Tibial artery (tissue), 4 donors: ENCODE measurements around the gene TTC28.
"Not testable (repeated sequence)": the region's sequence is repeated elsewhere in the genome, so short reads cannot be mapped to it uniquely, and the experiment has no call there.

ENCODE experiments used
- DNase-seq, 2 donors: peaks; one replicate each; pipeline ENCODE4 v3.0.0-alpha.2; 2019
- H3K27ac ChIP-seq, 2 donors: fragments of 200-600 bp; sonication (generic) in 1 of 2; 1 replicate in 1 of 2; 2 replicates in 1 of 2; pipeline ENCODE4 v1.5.1; 2018 to 2019; ENCODE audit warnings: mild to moderate bottlenecking in 1 of 2
- H3K27me3 ChIP-seq, 2 donors: fragments of 200-600 bp; sonication (generic) in 1 of 2; one replicate each; pipeline versions ENCODE4 v1.5.1 to v1.6.0; 2016 to 2019
- H3K36me3 ChIP-seq, 3 donors: fragments of 200-600 bp; sonication (generic) in 2 of 3; one replicate each; pipeline ENCODE4 v1.5.1; 2016 to 2019; ENCODE audit warnings: mild to moderate bottlenecking in 2 of 3
- H3K4me1 ChIP-seq, 4 donors: fragments of 200-600 bp; sonication (generic) in 2 of 4; 1 replicate in 3 of 4; 2 replicates in 1 of 4; pipeline ENCODE4 v1.5.1; 2016 to 2019
- H3K4me3 ChIP-seq, 2 donors: fragments of 200-600 bp; sonication (generic) in 1 of 2; 1 replicate in 1 of 2; 2 replicates in 1 of 2; pipeline ENCODE4 v1.5.1; 2018 to 2019; ENCODE audit warnings: mild to moderate bottlenecking in 2 of 2
- H3K9me3 ChIP-seq, 3 donors: fragments of 200-600 bp; sonication (generic) in 1 of 3; one replicate each; pipeline ENCODE4 v1.5.1; 2016 to 2019
- intact Hi-C: fragments of 100-400 bp; cut with DNase I; formaldehyde crosslinking; loops from one replicate; pipeline ENCODE4 v1.15.0; 2023; ENCODE audit warnings: low total_unique reads
- TF ChIP-seq, protein P1 (sequence below), 2 experiments: fragments of 200-600 bp in 1 of 2; fragments of 450-650 bp in 1 of 2; IDR thresholded peaks; one replicate each; pipeline ENCODE4 v1.5.1; 2017 to 2019; ENCODE audit warnings: antibody characterized with exemption in 2 of 2, mild to moderate bottlenecking in 1 of 2, moderate library complexity in 1 of 2

The TTC28 gene

DNA sequence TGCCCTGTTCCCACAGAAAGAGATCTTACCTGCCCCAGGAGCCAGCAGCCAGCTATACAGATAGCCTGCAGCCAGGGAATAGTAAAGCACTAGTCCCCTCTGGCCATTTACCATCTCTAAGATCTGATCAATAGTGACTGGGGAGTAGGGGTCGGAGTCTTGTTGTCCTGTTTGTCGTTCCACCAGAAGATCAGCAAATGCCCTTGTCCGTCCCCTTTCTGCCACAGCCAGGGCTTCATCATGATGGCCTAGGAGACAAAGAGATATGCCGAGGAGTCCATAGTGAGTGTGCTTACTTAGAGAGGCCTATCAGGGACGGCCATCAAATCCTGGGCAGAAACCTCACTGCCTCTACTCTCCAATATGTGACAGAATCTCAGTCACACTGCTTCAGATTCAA is 583.5 kb downstream of the TTC28 start:
- Histone ChIP-seq H3K27me3 (no peaks in the 10 kb centered on the region), H3K36me3 (peaks cover 15 to 75% (median 60%) of the 10 kb centered on the region in 3 donors), H3K4me3 (no peak overlapping the region), H3K27ac (no peak overlapping the region), H3K4me1 (no peaks in the 10 kb centered on the region), H3K9me3 (no peaks in the 10 kb centered on the region)
- intact Hi-C loops = no loop called here
- DNase-seq = no peak
- TF ChIP-seq, protein P1, sequence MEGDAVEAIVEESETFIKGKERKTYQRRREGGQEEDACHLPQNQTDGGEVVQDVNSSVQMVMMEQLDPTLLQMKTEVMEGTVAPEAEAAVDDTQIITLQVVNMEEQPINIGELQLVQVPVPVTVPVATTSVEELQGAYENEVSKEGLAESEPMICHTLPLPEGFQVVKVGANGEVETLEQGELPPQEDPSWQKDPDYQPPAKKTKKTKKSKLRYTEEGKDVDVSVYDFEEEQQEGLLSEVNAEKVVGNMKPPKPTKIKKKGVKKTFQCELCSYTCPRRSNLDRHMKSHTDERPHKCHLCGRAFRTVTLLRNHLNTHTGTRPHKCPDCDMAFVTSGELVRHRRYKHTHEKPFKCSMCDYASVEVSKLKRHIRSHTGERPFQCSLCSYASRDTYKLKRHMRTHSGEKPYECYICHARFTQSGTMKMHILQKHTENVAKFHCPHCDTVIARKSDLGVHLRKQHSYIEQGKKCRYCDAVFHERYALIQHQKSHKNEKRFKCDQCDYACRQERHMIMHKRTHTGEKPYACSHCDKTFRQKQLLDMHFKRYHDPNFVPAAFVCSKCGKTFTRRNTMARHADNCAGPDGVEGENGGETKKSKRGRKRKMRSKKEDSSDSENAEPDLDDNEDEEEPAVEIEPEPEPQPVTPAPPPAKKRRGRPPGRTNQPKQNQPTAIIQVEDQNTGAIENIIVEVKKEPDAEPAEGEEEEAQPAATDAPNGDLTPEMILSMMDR (IDR thresholded peaks at IDR 0.05) = no peak

DNA sequence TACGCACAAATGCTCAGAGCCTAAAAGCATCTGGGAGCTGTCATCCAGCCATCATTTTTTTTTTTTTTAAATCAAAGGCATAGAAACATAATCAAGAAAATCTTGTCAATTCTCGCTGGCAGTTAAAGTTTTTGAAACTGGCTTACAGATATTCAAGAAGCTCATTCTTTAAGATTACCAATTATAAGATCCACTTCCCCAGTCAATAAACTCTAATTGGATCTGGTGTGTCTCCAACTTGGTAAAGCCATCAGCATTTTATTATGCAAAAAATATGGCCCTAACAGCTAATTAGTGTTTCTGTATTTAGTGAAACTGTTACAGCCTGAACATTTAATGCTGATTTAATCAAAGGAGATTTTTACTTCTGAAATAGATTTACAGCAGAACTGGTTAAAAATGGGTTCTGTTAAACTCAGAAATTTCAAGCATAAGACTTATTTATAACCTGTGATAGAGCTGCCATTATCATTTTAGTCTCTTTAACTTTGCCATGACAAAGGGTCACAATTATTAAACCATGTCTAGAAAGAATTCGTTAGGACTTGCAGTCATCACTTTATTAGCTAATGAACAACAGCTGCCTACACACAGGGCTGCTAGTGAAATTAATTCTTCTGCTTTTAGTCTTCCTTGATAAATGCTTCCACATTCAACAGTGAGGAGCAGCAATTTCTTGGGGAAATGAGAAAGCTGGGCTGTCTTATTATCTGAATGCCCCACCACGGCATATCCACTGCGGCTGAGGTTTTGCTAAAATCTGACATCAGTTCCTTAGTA is 584.1 kb downstream of the TTC28 start:
- Histone ChIP-seq H3K27ac (no peak overlapping the region), H3K4me1 (no peaks in the 10 kb centered on the region), H3K36me3 (peaks cover 15 to 80% (median 56%) of the 10 kb centered on the region in 3 donors), H3K9me3 (no peaks in the 10 kb centered on the region), H3K27me3 (no peaks in the 10 kb centered on the region), H3K4me3 (no peak overlapping the region)
- DNase-seq = no peak
- TF ChIP-seq, protein P1 (IDR thresholded peaks at IDR 0.05) = no peak
- intact Hi-C loops = no loop called here

DNA sequence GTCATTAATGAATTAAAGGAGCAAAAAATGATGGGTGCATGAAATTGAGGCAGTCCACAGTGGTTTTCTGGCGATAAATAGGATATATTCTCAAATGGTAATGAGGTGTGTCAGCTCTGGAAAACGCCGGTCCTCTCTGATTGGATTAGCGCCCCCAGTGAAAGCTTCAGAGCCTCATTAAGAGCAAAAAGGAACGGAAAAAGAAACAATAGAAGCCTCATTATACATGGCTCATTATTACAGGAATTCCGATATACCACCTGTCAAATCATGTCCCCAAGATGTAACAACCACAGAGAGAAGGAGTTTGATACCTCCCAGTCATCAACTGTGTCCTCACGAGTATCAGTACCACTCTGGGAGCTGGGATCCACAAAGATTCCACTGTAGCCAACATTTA is 584.9 kb downstream of the TTC28 start:
- no peaks in the 10 kb centered on the region for H3K27me3 ChIP-seq
- no peak overlapping the region for H3K4me3 ChIP-seq
- no peak for DNase-seq
- no peak overlapping the region for H3K27ac ChIP-seq
- no peaks in the 10 kb centered on the region for H3K4me1 ChIP-seq
- no peaks in the 10 kb centered on the region for H3K9me3 ChIP-seq
- TF ChIP-seq, protein P1 (IDR thresholded peaks at IDR 0.05) = no peak
- peaks cover 15 to 77% (median 49%) of the 10 kb centered on the region in 3 donors for H3K36me3 ChIP-seq
- intact Hi-C loops = no loop called here

DNA sequence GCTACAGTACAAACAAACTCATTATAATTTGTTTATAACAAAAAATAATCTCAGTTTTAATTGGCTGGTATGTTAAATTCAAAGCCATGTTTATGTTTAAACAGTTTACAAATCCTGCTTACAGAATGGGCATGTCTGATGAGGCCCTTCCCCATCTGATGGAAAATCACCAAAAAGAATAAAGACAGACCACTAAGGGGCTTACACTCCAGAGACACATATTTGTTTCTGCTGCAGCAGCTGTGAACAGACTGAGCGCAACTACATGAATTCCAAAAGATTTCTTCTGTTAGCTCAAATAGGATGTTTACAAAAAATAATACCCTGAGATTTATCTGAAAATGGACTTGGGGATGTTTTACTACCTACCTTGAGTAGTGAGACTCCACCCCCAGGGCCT is 585.9 kb downstream of the TTC28 start:
- Histone ChIP-seq H3K4me3 (no peak overlapping the region), H3K9me3 (no peaks in the 10 kb centered on the region), H3K27me3 (no peaks in the 10 kb centered on the region), H3K4me1 (no peaks in the 10 kb centered on the region), H3K36me3 (peaks cover 8 to 66% (median 43%) of the 10 kb centered on the region in 3 donors), H3K27ac (no peak overlapping the region)
- TF ChIP-seq, protein P1 (IDR thresholded peaks at IDR 0.05) = no peak
- DNase-seq = no peak
- intact Hi-C loops = no loop called here

DNA sequence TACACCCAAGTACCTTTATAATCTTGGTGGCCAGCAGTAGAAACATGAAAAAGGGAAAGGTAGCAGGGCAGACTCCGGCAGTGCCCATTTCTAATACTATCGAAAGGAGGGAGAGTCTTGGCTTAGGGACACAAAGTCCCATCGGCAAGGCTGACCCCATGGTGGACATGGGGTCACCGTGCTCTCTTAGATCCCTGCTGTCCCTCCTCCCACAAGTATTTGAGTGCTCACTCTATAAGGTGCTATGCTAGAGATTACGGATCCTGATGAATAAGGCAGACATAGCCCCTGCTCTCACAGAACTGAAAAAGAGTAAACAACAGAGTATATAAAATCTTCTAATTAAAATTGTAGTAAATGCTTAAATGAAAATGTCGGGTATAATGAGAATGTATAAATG is 588.2 kb downstream of the TTC28 start:
- no peak for DNase-seq
- peaks cover 0 to 52% (median 29%) of the 10 kb centered on the region in 3 donors for H3K36me3 ChIP-seq
- TF ChIP-seq, protein P1 (IDR thresholded peaks at IDR 0.05) = no peak
- no peak overlapping the region for H3K27ac ChIP-seq
- H3K4me1 ChIP-seq = no peaks in the 10 kb centered on the region
- no peaks in the 10 kb centered on the region for H3K9me3 ChIP-seq
- intact Hi-C loops = no loop called here
- no peak overlapping the region for H3K4me3 ChIP-seq
- H3K27me3 ChIP-seq = no peaks in the 10 kb centered on the region

DNA sequence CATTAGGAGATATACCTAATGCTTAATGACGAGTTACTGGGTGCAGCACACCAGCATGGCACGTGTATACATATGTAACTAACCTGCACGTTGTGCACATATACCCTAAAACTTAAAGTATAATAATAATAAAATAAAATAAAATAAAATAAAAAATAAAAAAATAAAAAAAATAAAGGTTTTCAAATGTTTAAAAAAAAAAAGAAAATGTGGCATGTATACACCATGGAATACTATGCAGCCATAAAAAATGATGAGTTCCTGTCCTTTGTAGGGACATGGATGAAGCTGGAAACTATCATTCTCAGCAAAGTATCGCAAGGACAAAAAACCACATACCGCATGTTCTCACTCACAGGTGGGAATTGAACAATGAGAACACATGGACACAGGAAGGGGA is 590.1 kb downstream of the TTC28 start:
- H3K9me3 ChIP-seq, H3K4me1 ChIP-seq, H3K27ac ChIP-seq, DNase-seq, H3K4me3 ChIP-seq, intact Hi-C loops, H3K27me3 ChIP-seq: not testable (repeated sequence)
- H3K36me3 ChIP-seq = peaks cover 0 to 39% (median 25%) of the 10 kb centered on the region in 3 donors
